NCI-H2196 (cell line): ENCODE results near the gene ANKRD55.
"Not testable (repeated sequence)": the region's sequence is repeated elsewhere in the genome, so short reads cannot be mapped to it uniquely, and the experiment has no call there.

Experiments used
- DNase-seq: peaks from one replicate; lab custom pipeline; 2025; ENCODE audit not compliant: unreplicated experiment; lab: John Stamatoyannopoulos, UW

ANKRD55 gene

GRCh38 chr5:56147106-56147505 lies 86.0 kb downstream of the ANKRD55 start:
- DNase-seq, result no peak

- no peak for DNase-seq
These were observed 86.5 kb downstream of the ANKRD55 start for GRCh38 chr5:56146674-56147073.

DNA sequence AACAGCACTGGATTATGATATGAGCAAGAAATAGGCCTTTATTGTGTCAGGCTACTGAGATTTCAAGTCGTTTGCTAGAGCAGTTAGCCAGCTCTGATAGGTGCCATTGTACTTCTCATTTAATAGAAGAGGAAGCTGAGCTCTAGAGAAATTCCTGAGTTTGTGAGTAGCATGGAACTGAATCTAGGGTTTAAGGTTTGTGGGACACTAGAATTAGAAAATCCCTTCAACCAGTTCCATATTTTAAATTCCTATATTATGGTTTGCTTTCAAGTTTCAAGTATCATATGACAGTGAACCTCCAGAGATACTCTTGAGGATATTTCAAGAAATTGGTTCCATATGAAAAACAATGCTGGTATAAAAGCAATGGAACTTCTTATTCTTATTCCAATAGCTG lies 87.6 kb downstream of the ANKRD55 start:
- DNase-seq, result no peak

GRCh38 chr5:56145106-56145505 lies 88.0 kb downstream of the ANKRD55 start:
- DNase-seq, result no peak

GRCh38 chr5:56144211-56144610 lies 88.9 kb downstream of the ANKRD55 start:
- no peak for DNase-seq

DNA sequence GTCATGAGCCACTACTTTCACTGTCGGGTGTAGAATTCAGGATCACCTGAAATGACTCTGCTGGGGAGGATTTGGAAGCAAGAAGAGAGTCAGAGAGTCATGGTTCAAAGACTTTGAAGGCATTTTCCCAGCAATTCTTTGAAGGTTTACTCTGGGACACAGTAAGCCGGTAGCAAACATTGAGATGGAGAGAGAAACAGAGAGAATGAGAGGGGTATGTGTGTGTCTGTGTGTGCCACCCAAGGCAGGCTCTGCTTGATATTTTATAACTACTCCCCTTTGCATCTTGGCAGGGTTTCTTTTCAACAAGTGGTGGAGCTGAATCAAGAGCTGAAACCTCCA lies 89.8 kb downstream of the ANKRD55 start:
- no peak for DNase-seq

DNA sequence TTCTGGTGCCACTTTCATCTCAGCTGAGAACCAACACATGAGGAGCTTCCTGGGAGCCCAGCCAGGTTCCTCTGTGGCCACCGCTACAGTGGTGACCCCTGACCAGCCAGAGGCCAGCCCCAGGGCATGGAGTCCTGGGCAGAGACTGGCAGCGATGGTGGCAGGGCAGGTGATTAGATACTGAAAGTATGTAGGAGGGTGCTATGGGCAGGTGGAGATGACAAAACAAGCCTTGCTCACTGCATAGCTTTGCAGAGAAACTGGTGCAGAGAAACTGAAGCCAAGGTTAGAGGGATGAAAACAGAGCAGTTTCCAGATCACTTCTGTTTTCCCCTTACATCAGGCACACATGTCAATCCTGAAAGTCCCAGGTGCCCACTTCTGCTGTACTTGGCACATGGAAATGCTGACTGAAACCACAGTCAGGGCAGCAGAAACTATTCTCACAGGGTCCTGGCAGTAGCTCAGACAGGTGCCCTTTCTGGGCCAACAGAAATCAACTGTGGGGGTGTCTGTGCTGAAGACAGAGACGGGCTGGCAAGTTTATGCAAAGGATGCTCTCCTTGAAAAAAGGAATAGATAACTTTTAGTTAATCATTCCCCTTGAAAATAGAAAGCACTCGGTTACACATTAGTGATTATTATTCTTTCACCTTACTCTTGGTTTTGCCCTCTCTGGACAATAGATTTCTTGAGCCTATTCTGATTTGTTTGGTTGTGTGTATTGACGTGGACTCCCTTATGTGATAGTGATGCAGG lies 90.3 kb downstream of the ANKRD55 start:
- DNase-seq, result no peak

- no peak for DNase-seq
These were observed 90.9 kb downstream of the ANKRD55 start for GRCh38 chr5:56142233-56142613.

- DNase-seq, result no peak
These were observed 93.1 kb downstream of the ANKRD55 start for GRCh38 chr5:56140073-56140472.

- DNase-seq, result no peak
These were observed 102.5 kb downstream of the ANKRD55 start for GRCh38 chr5:56130664-56131063.

- no peak for DNase-seq
These were observed 103.8 kb downstream of the ANKRD55 start for GRCh38 chr5:56129288-56129687.

GRCh38 chr5:56128113-56128512 lies 105.0 kb downstream of the ANKRD55 start:
- no peak for DNase-seq

DNA sequence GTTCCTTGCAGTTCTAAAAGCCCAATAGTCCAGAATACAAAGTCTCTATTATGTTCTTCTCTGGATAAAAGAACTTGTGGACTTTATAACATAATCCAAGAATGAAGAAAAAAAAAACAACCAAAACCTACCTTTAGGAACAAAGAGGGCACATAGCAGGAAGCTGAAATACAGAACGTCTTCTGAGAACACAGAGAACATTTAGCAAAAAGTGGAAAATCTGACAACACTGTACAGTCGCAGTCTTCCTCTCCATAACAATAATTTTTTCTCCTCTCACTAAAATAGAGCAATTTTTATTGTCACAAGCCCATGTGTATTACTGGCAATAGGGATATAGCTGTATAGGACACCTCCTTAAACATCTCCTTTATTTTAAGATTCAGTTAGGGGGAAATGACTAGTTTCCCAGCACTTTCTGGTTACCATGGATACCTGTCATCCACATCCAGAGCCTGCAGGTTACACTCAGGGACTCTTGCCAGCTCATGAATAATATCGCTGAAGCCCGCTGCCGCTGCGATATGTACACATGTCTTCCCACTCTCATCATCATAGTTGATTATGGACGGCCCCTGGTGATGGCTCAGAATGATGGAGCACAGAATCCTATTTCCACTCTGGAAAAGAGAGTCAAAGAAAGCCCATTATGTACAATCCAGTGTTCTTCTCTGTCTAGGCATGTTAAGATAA lies 106.5 kb downstream of the ANKRD55 start:
- DNase-seq, result no peak

- no peak for DNase-seq
These were observed 109.4 kb downstream of the ANKRD55 start for GRCh38 chr5:56123531-56124243.

GRCh38 chr5:56122360-56122985 lies 110.7 kb downstream of the ANKRD55 start:
- DNase-seq, result not testable (repeated sequence)

- DNase-seq, result no peak
These were observed 114.1 kb downstream of the ANKRD55 start for GRCh38 chr5:56119050-56119449.

DNA sequence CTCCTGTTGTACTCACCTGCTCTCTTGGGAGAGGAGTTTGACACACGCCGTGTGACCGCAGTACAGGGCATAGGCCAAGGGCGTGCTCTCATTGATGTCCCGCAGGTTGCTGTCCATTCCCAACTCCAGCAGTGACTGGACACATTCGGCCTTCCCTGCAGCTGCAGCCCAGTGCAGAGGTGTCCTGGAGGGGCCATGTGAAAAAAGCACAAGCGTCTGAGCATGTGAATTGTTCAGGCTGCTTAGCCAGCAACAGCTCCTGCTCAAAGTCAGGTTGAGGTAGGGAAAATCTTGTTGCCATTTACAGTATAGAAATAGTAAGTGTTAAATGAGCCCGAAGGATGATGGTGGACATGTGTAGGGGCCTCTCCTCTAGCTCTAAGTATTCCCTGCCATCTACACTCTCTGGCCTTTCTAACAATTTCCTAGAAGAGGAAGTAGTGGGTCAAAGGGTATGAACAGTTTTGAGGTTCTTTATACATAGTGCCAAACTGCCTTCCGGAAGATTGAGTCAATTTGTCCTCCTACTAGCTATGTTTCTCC lies 116.5 kb downstream of the ANKRD55 start:
- no peak for DNase-seq

GRCh38 chr5:56115589-56115988 lies 117.5 kb downstream of the ANKRD55 start:
- DNase-seq, result no peak

DNA sequence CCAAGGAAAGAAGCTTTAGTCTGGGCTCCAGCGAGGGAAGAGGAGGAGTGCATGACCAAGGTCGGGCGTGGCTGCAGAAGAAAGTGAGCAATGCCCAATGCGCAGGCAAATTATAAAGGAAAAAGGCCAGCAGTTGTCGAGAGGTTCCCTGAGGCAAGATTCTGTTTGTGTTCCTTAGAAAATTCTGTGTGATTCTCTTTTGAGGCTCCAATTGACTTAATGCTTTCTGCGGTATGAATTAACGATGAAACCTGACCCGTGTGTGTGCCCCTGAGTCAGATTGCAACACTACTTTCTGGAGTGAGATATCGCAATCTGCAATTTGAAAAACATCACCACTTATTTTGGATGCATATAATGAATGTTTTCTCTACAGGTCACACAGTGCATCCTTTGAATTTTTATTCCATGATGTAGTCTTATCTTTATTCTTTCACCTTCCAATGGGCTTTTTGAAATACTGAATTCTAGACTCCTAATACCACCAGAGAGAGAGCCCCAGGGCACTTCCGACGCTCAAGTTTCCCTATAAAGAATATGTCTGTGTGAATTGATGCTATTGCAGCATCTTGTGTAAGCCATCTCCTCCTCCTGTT lies 120.5 kb downstream of the ANKRD55 start:
- no peak for DNase-seq

DNA sequence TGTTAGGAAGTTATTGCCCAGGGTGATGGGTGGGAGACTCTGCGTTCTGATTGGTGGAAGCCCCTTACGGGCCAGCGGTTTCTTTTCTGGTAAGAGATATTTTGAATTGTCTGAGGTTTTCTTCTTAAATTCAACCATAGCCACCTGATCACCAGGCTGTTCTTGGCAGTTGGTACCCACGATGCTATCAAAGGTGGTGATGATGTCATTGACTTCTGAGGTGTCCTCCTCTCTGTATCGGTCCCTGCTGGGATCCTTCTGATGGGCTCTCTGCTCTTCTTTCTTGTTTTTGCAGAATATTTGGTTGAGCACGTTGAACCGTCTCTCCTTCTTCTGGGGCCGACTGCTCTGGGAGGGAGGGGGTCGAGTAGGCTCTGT lies 121.7 kb downstream of the ANKRD55 start:
- DNase-seq, result no peak
